GM12875 (cell line): ENCODE data around the gene NR1D2.

Source experiments
- H3K4me3 ChIP-seq: one replicate; pipeline ENCODE4 v1.5.1; 2011; ENCODE audit warnings: low read depth, low read length, control low read depth
- CTCF ChIP-seq: IDR thresholded peaks from 2 replicates; pipeline ENCODE4 v1.5.1; 2011; ENCODE audit warnings: low read depth, mild to moderate bottlenecking, control low read depth, inconsistent platforms, low read length, moderate library complexity, borderline replicate concordance; ENCODE audit not compliant: insufficient read depth

The NR1D2 gene

GRCh38 chr3:23979569-23979968 is 34.5 kb downstream of the NR1D2 start:
- no peak for TF ChIP-seq CTCF
- no peak overlapping the region for H3K4me3 ChIP-seq

GRCh38 chr3:23981136-23981535 is 36.0 kb downstream of the NR1D2 start:
- no peak for TF ChIP-seq CTCF
- H3K4me3 ChIP-seq: no peak overlapping the region

- H3K4me3 ChIP-seq: no peak overlapping the region
- no peak for TF ChIP-seq CTCF
Observed at GRCh38 chr3:23981955-23982354, 36.9 kb downstream of the NR1D2 start.

- TF ChIP-seq CTCF: no peak
- H3K4me3 ChIP-seq: no peak overlapping the region
Observed at GRCh38 chr3:23984934-23985333, 39.8 kb downstream of the NR1D2 start.

GRCh38 chr3:23985747-23986544 is 40.9 kb downstream of the NR1D2 start:
- TF ChIP-seq CTCF: no peak
- H3K4me3 ChIP-seq: no peak overlapping the region

- no peak for TF ChIP-seq CTCF
- H3K4me3 ChIP-seq: no peak overlapping the region
Observed at GRCh38 chr3:23987356-23987755, 42.3 kb downstream of the NR1D2 start.

- TF ChIP-seq CTCF: no peak
- no peak overlapping the region for H3K4me3 ChIP-seq
Observed at GRCh38 chr3:23991306-23991682, 46.2 kb downstream of the NR1D2 start.
